HFF-Myc (cell line): ENCODE measurements around the gene ANOS1.

Experiments
- DNase-seq: peaks from one replicate; pipeline ENCODE4 v3.0.0-alpha.2; 2011; ENCODE audit warnings: low read depth; ENCODE audit errors: extremely low read depth
- H3K4me3 ChIP-seq: replicated peaks from 2 replicates; pipeline ENCODE4 v1.5.1; 2011; ENCODE audit warnings: low read depth, mild to moderate bottlenecking, control low read depth, low read length
- TF ChIP-seq, protein P1 (sequence below): IDR thresholded peaks from 2 replicates; pipeline ENCODE4 v1.5.1; 2012; ENCODE audit warnings: mild to moderate bottlenecking, low read depth, low read length, control low read depth; ENCODE audit errors: missing control alignments

Gene ANOS1

DNA sequence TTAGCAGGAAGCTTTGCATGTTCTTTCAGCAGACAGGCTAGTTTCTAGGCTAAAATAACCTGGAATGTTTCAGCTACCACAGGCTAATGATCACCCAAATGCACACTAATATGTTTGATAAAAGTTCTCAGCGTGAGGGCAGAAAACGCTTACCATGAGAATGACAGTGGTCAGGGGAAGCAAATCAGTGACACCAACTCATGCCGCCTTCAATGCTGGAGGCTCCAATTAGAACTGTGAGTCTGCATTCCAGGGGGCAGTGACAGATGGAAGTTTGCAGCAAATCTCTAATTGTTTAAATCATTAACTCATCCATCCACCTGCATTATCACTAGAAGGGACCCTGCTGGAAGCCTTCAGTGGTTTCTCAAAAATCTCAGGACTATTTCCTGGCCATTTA, 43.2 kb downstream of the ANOS1 start:
- H3K4me3 ChIP-seq: no peak overlapping the region
- DNase-seq: no peak

DNA sequence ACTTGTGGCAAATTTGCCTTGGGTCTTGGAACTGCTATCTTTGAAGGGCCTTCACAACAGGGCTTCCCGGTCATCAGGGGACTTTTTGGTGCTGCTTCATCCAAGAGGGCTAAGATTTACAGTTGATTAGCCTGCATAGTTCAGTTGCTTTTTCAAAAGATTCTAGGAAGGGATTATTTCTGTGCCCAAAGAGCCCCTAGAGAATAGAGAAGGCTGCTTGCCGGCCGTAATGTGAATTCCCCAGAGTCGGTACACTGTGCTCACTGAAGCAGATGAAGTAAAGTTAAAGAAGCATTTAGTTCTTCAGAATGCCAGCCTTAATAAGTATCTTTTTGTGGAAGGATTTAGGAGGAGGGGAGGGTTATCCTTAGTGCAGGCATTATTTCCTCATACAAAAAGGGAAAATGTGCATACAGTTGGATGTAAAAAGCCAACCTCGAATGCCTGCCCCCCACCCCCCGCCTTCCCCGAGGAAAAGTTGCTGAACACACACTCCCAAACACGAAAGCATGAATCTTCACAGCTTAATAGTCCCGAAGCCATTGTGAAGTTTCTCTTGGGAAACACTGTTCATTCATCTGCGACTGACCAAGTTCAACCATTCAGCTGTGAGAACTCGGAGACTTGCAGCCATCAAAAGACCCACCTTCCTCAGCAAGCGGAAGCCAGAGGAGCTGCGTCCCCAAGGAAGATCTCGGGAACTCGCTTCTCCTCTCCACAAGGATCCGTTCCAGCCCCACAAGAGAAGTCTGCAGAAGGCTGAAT, 47.6 kb downstream of the ANOS1 start:
- H3K4me3 ChIP-seq: no peak overlapping the region
- TF ChIP-seq, protein P1, sequence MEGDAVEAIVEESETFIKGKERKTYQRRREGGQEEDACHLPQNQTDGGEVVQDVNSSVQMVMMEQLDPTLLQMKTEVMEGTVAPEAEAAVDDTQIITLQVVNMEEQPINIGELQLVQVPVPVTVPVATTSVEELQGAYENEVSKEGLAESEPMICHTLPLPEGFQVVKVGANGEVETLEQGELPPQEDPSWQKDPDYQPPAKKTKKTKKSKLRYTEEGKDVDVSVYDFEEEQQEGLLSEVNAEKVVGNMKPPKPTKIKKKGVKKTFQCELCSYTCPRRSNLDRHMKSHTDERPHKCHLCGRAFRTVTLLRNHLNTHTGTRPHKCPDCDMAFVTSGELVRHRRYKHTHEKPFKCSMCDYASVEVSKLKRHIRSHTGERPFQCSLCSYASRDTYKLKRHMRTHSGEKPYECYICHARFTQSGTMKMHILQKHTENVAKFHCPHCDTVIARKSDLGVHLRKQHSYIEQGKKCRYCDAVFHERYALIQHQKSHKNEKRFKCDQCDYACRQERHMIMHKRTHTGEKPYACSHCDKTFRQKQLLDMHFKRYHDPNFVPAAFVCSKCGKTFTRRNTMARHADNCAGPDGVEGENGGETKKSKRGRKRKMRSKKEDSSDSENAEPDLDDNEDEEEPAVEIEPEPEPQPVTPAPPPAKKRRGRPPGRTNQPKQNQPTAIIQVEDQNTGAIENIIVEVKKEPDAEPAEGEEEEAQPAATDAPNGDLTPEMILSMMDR: no peak
- no peak for DNase-seq

More for the DNA sequence above, 43.2 kb downstream of the ANOS1 start:
- TF ChIP-seq, protein P1: no peak

DNA sequence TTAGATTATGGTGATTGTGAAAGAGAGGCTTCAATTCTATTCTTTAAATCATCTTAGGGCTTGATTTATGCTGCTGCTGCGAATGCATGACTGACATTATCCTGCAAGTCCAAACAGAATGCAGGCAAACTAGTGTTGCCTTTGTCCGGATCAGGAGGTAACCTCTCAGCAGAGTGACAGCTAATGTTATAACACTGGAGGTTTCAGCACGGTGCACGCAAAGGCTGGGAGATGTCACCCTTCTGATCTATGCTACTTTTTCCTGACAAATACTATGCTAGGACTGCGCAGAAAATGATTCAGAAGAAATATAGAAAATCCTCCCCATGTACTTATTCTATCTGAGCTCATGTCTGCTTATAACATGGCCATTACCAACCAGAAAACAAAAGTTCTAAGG, 48.2 kb downstream of the ANOS1 start:
- no peak overlapping the region for H3K4me3 ChIP-seq
- TF ChIP-seq, protein P1: no peak
- no peak for DNase-seq

DNA sequence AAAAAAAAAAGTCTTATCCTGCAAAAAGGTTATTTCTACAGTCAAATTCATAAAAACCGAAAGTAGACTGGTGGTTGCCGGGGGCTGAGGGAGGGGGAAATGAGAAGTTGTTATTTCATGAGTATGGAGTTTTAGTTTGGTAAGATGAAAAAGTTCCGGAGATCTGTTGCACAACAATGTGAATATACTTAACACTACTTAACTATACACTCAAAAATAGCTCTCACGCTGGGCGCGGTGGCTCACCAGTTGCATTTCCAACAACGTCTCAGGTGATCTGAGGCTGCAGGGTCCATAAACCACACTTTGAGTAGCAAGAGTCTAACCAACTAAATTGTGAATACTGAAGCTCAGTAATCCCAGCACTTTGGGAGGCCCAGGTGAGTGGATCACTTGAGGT, 52.4 kb downstream of the ANOS1 start:
- TF ChIP-seq, protein P1: no peak
- no peak for DNase-seq
- no peak overlapping the region for H3K4me3 ChIP-seq

DNA sequence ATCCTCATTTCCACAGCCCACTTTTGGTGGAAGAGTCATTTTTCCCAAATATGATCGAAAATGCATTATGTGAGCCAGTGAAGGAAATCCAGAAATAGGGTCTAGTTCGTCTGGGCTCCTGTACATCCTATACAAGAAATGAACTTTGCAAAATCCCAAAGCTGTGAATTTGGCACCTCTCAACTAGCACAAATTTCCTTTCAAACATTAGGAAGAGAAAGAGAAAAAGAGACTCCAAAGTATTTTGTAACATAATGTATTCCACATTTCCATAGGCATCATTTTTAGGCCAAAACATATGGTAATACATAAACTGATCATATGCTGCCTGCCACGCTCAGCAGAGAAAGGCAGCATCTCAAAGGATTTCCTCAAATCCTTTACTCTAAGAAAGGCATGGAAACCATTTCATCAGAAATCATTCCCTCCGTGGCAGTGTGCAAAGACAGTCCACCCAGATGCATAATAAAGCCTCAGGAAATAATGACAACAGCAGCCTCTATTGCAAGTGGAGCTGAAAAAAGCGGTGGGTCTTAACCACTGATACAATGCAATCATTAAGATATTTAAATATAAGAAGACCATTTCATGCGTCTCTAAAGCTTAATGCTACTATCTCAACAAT, 56.8 kb downstream of the ANOS1 start:
- TF ChIP-seq, protein P1: no peak
- no peak overlapping the region for H3K4me3 ChIP-seq
- DNase-seq: no peak

DNA sequence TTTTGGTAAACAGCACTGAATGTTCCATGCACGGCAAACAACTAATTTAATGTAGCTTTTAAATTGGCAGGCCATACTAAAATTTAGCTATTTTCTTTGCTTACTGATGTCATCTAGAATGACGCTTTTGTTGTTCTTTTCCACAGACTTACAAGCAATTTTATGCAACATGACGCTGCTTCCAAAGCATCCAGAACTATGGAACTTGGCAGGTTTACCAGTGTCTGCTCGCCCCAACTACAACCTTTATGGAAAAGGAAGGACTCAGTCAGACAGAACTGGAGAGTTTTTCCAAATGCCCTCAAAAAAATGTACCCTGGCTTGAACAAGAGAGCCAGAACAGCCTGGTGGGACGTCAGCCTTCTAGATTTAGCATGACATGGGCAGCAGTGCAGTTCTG, 58.7 kb downstream of the ANOS1 start:
- TF ChIP-seq, protein P1: no peak

DNA sequence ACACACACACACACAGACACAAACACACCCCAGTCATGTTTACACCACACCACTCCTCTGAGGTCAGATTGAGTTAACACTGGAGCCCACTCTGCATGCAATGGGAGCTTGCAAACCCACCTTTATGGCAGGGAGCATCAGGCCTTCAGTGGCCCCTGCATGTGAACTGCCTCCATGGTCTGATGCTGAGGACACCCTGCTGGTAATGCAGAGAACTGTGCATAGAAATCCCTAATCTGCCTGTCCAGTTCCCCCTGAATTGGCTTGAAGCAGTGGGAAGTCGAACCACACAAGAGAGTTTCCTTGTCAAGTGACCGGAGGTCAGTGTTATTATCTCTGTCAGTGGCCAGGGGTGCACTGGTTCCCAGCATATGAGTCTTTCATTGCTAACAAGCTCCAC, 59.8 kb downstream of the ANOS1 start:
- H3K4me3 ChIP-seq: no peak overlapping the region
- TF ChIP-seq, protein P1: no peak
- no peak for DNase-seq

More for the DNA sequence above, 58.7 kb downstream of the ANOS1 start:
- no peak for DNase-seq
- no peak overlapping the region for H3K4me3 ChIP-seq
